CD4-positive, alpha-beta T cell treated with Interleukin-15 for 4 hours (primary cell): ENCODE measurements around the gene FOXD4L1.
A peak's percentile ranks its signal among the peaks of the same experiment; 100 is the strongest.
"Not testable (repeated sequence)": the region's sequence is repeated elsewhere in the genome, so short reads cannot be mapped to it uniquely, and the experiment has no call there.

Source experiments
- DNase-seq: peaks from one replicate; pipeline ENCODE4 v3.0.0-alpha.2; 2020; ENCODE audit warnings: low spot score

FOXD4L1 gene

GRCh38 chr2:113524986-113525385 lies 26.5 kb downstream of the FOXD4L1 start:
- DNase-seq, result not testable (repeated sequence)

GRCh38 chr2:113527350-113528045 lies 29.0 kb downstream of the FOXD4L1 start:
- DNase-seq, result not testable (repeated sequence)

- not testable (repeated sequence) for DNase-seq
Measured at GRCh38 chr2:113528126-113528525, 29.7 kb downstream of the FOXD4L1 start.

GRCh38 chr2:113528904-113529303 lies 30.4 kb downstream of the FOXD4L1 start:
- DNase-seq, result not testable (repeated sequence)

- DNase-seq, result not testable (repeated sequence)
Measured at GRCh38 chr2:113532991-113533390, 34.5 kb downstream of the FOXD4L1 start.

GRCh38 chr2:113536573-113536972 lies 38.1 kb downstream of the FOXD4L1 start:
- DNase-seq, result not testable (repeated sequence)

- not testable (repeated sequence) for DNase-seq
Measured at GRCh38 chr2:113540834-113541203, 42.4 kb downstream of the FOXD4L1 start.

GRCh38 chr2:113541204-113541975 lies 42.9 kb downstream of the FOXD4L1 start:
- peak; percentile 0 for DNase-seq

GRCh38 chr2:113541976-113542485 lies 43.6 kb downstream of the FOXD4L1 start:
- not testable (repeated sequence) for DNase-seq

GRCh38 chr2:113542529-113542928 lies 44.1 kb downstream of the FOXD4L1 start:
- DNase-seq, result not testable (repeated sequence)
